Mesenchymal stem cell (in vitro differentiated cells and primary cell): ENCODE measurements around the gene CTLA4.

Source experiments
- DNase-seq: peaks from one replicate; pipeline ENCODE4 v3.0.0-alpha.2; 2013
- H2AFZ ChIP-seq: one replicate; pipeline ENCODE4 v1.6.1; 2013; ENCODE audit warnings: low read depth, mild to moderate bottlenecking, control low read depth, inconsistent platforms, low read length, moderate library complexity
- H2AK5ac ChIP-seq: 2 replicates; pipeline ENCODE4 v1.6.1; 2013; ENCODE audit warnings: low read length, moderate library complexity, mild to moderate bottlenecking, inconsistent platforms; ENCODE audit not compliant: severe bottlenecking
- H2BK120ac ChIP-seq: one replicate; pipeline ENCODE4 v1.6.1; 2013; ENCODE audit warnings: low read depth, mild to moderate bottlenecking, inconsistent platforms, low read length, moderate library complexity
- H2BK12ac ChIP-seq, 2 experiments: one replicate each; pipeline ENCODE4 v1.6.1; 2013; ENCODE audit warnings: inconsistent platforms in 2 of 2, low read length in 2 of 2, mild to moderate bottlenecking in 2 of 2, moderate library complexity in 2 of 2, control low read depth in 1 of 2
- H2BK15ac ChIP-seq: one replicate; pipeline ENCODE4 v1.6.1; 2013; ENCODE audit warnings: mild to moderate bottlenecking, low read depth, inconsistent platforms; ENCODE audit not compliant: poor library complexity, severe bottlenecking
- H2BK5ac ChIP-seq: 2 replicates; pipeline ENCODE4 v1.6.1; 2013; ENCODE audit warnings: low read depth, mild to moderate bottlenecking, low read length, control low read depth, inconsistent platforms; ENCODE audit not compliant: poor library complexity, severe bottlenecking
- H3K14ac ChIP-seq, 2 experiments: one replicate each; pipeline ENCODE4 v1.6.1; 2013; ENCODE audit warnings: inconsistent platforms in 2 of 2, low read length in 2 of 2, control low read depth in 1 of 2, mild to moderate bottlenecking in 1 of 2, moderate library complexity in 1 of 2
- H3K18ac ChIP-seq, 2 experiments: one replicate each; pipeline ENCODE4 v1.6.1; 2013; ENCODE audit warnings: inconsistent platforms in 2 of 2, low read length in 2 of 2, control low read depth in 1 of 2, low read depth in 1 of 2, mild to moderate bottlenecking in 1 of 2
- H3K23ac ChIP-seq, 2 experiments: one replicate each; pipeline ENCODE4 v1.6.1; 2013; ENCODE audit warnings: inconsistent platforms in 2 of 2, low read length in 2 of 2, mild to moderate bottlenecking in 2 of 2, moderate library complexity in 2 of 2, control low read depth in 1 of 2
- H3K27ac ChIP-seq: 2 replicates; pipeline ENCODE4 v1.5.1; 2013; ENCODE audit warnings: mild to moderate bottlenecking, moderate library complexity, low read length, control low read depth, inconsistent platforms; ENCODE audit not compliant: poor library complexity, severe bottlenecking
- H3K27me3 ChIP-seq, 2 experiments: 2 replicates each; pipeline versions ENCODE4 v1.6.1 to v1.7.0; 2013; ENCODE audit warnings: low read length in 2 of 2, mild to moderate bottlenecking in 2 of 2, moderate library complexity in 2 of 2, control low read depth in 1 of 2, inconsistent platforms in 1 of 2; ENCODE audit not compliant: control insufficient read depth in 1 of 2, insufficient read depth in 1 of 2
- H3K36me3 ChIP-seq, 2 experiments: 2 replicates each; pipeline versions ENCODE4 v1.6.1 to v1.7.0; 2013; ENCODE audit warnings: low read length in 2 of 2, control low read depth in 1 of 2, inconsistent platforms in 1 of 2, low read depth in 1 of 2, mild to moderate bottlenecking in 1 of 2; ENCODE audit not compliant: insufficient read depth in 2 of 2, control insufficient read depth in 1 of 2
- H3K4ac ChIP-seq, 2 experiments: one replicate each; pipeline ENCODE4 v1.6.1; 2013; ENCODE audit warnings: inconsistent platforms in 2 of 2, low read length in 2 of 2, mild to moderate bottlenecking in 2 of 2, moderate library complexity in 2 of 2, control low read depth in 1 of 2, low read depth in 1 of 2
- H3K4me1 ChIP-seq: 2 replicates; pipeline ENCODE4 v1.6.1; 2013; ENCODE audit warnings: low read depth, low read length, control low read depth; ENCODE audit not compliant: control insufficient read depth, insufficient read depth
- H3K4me2 ChIP-seq: 2 replicates; pipeline ENCODE4 v1.6.1; 2013; ENCODE audit warnings: low read length, mild to moderate bottlenecking, inconsistent platforms; ENCODE audit not compliant: poor library complexity, severe bottlenecking
- H3K4me3 ChIP-seq, 2 experiments: 2 replicates each; pipeline versions ENCODE4 v1.5.1 to v1.7.0; 2013; ENCODE audit warnings: low read length in 2 of 2, mild to moderate bottlenecking in 2 of 2, control low read depth in 1 of 2, low read depth in 1 of 2; ENCODE audit not compliant: insufficient read depth in 1 of 2
- H3K79me1 ChIP-seq: replicated peaks from 2 replicates; pipeline ENCODE4 v1.6.1; 2013; ENCODE audit warnings: mild to moderate bottlenecking, control low read depth, low read length, inconsistent platforms; ENCODE audit not compliant: poor library complexity, severe bottlenecking
- H3K9ac ChIP-seq: 2 replicates; pipeline ENCODE4 v1.7.0; 2013; ENCODE audit warnings: mild to moderate bottlenecking, low read length, moderate library complexity
- H3K9me3 ChIP-seq: 2 replicates; pipeline ENCODE4 v1.7.0; 2013; ENCODE audit warnings: mild to moderate bottlenecking, low read length; ENCODE audit not compliant: control insufficient read depth
- H4K8ac ChIP-seq: one replicate; pipeline ENCODE4 v1.6.1; 2013; ENCODE audit warnings: inconsistent platforms, mild to moderate bottlenecking, low read length, moderate library complexity
- H4K91ac ChIP-seq: one replicate; pipeline ENCODE4 v1.6.1; 2013; ENCODE audit warnings: mild to moderate bottlenecking, low read length, inconsistent platforms
- WGBS: methylation state at CpG from one replicate; pipeline ENCODE4 v1.1.7; 2013; ENCODE audit warnings: mixed read lengths; 5-methylcytosine and 5-hydroxymethylcytosine counted together

The CTLA4 gene

GRCh38 chr2:203855274-203855673 lies 12.3 kb upstream of the CTLA4 start:
- peaks cover 0 to 9% of the 10 kb centered on the region in 2 experiments for H3K27me3 ChIP-seq
- no peak overlapping the region for H2BK15ac ChIP-seq
- no peak overlapping the region for H2BK5ac ChIP-seq
- H3K9ac ChIP-seq: no peak overlapping the region
- no peaks in the 10 kb centered on the region for H3K36me3 ChIP-seq
- H3K23ac ChIP-seq: no peak overlapping the region
- no peak overlapping the region for H3K4me2 ChIP-seq
- H3K14ac ChIP-seq: no peak overlapping the region
- H3K4ac ChIP-seq: no peak overlapping the region
- H2AK5ac ChIP-seq: no peak overlapping the region
- no peak overlapping the region for H2AFZ ChIP-seq
- no peak overlapping the region for H2BK120ac ChIP-seq
- no peak overlapping the region for H4K8ac ChIP-seq
- no peaks in the 10 kb centered on the region for H3K79me1 ChIP-seq
- H3K9me3 ChIP-seq: no peaks in the 10 kb centered on the region
- no peak overlapping the region for H2BK12ac ChIP-seq
- H3K27ac ChIP-seq: no peak overlapping the region
- no peak for DNase-seq
- no peaks in the 10 kb centered on the region for H3K4me1 ChIP-seq
- H3K4me3 ChIP-seq: no peak overlapping the region
- no peak overlapping the region for H4K91ac ChIP-seq
- no peak overlapping the region for H3K18ac ChIP-seq

GRCh38 chr2:203857656-203858055 lies 9.9 kb upstream of the CTLA4 start:
- Histone ChIP-seq H3K9me3 (no peaks in the 10 kb centered on the region), H2BK15ac (no peak overlapping the region), H3K4me2 (no peak overlapping the region), H2BK5ac (no peak overlapping the region), H3K36me3 (no peaks in the 10 kb centered on the region), H4K91ac (no peak overlapping the region), H3K79me1 (no peaks in the 10 kb centered on the region), H3K4me3 (no peak overlapping the region), H3K27ac (no peak overlapping the region), H3K9ac (no peak overlapping the region), H3K4ac (no peak overlapping the region), H3K14ac (no peak overlapping the region), H2AFZ (no peak overlapping the region), H2AK5ac (no peak overlapping the region), H3K4me1 (no peaks in the 10 kb centered on the region), H3K18ac (no peak overlapping the region), H4K8ac (no peak overlapping the region), H2BK12ac (no peak overlapping the region), H2BK120ac (no peak overlapping the region), H3K23ac (no peak overlapping the region), H3K27me3 (peaks cover 0 to 9% of the 10 kb centered on the region in 2 experiments)
- DNase-seq: no peak
- WGBS: 58% methylated on average over 2 of the region's 2 CpGs

GRCh38 chr2:203858176-203858575 lies 9.4 kb upstream of the CTLA4 start:
- Histone ChIP-seq H3K27me3 (peaks cover 0 to 9% of the 10 kb centered on the region in 2 experiments), H3K9me3 (no peaks in the 10 kb centered on the region), H2BK12ac (no peak overlapping the region), H3K4me2 (no peak overlapping the region), H2BK120ac (no peak overlapping the region), H3K4me3 (no peak overlapping the region), H2AFZ (no peak overlapping the region), H2BK15ac (no peak overlapping the region), H3K23ac (no peak overlapping the region), H4K91ac (no peak overlapping the region), H3K4me1 (no peaks in the 10 kb centered on the region), H3K27ac (no peak overlapping the region), H3K18ac (no peak overlapping the region), H3K4ac (no peak overlapping the region), H3K79me1 (no peaks in the 10 kb centered on the region), H3K36me3 (no peaks in the 10 kb centered on the region), H4K8ac (no peak overlapping the region), H3K14ac (no peak overlapping the region), H3K9ac (no peak overlapping the region), H2BK5ac (no peak overlapping the region), H2AK5ac (no peak overlapping the region)
- no peak for DNase-seq
- WGBS: 94% methylated on average over 2 of the region's 2 CpGs

- WGBS: 93% methylated on average over 3 of the region's 3 CpGs
These were observed 8.4 kb upstream of the CTLA4 start for GRCh38 chr2:203859030-203859789.

More at GRCh38 chr2:203859030-203859789, 8.4 kb upstream of the CTLA4 start:
- Histone ChIP-seq H2BK12ac (no peak overlapping the region), H2BK120ac (no peak overlapping the region), H3K79me1 (no peaks in the 10 kb centered on the region), H3K4me3 (no peak overlapping the region), H2AK5ac (no peak overlapping the region), H3K18ac (no peak overlapping the region), H4K8ac (no peak overlapping the region), H2BK15ac (no peak overlapping the region), H3K14ac (no peak overlapping the region), H3K36me3 (no peaks in the 10 kb centered on the region), H3K27me3 (peaks cover 0 to 3% of the 10 kb centered on the region in 2 experiments), H3K9ac (no peak overlapping the region), H3K23ac (no peak overlapping the region), H3K9me3 (peaks cover 3% of the 10 kb centered on the region), H4K91ac (no peak overlapping the region), H2AFZ (no peak overlapping the region), H3K4me2 (no peak overlapping the region), H2BK5ac (no peak overlapping the region), H3K27ac (no peak overlapping the region), H3K4me1 (no peaks in the 10 kb centered on the region), H3K4ac (no peak overlapping the region)
- DNase-seq: no peak
